Kidney epithelial cell (primary cell): ENCODE data around the gene SH3RF3. TPM values are rescaled to one million over a fixed set of nuclear protein-coding genes. Genes with fewer than 3 reads are reported as not detected.
A peak's percentile ranks its signal among the peaks of the same experiment; 100 is the strongest.

Source experiments
- DNase-seq: peaks from one replicate; pipeline ENCODE4 v3.0.0-alpha.2; 2010; ENCODE audit warnings: low read depth
- H3K27me3 ChIP-seq: 2 replicates; pipeline ENCODE4 v1.6.0; 2011; ENCODE audit warnings: low read length; ENCODE audit not compliant: control insufficient read depth, insufficient read depth
- H3K36me3 ChIP-seq: 2 replicates; pipeline ENCODE4 v1.5.1; 2011; ENCODE audit warnings: low read length; ENCODE audit not compliant: control insufficient read depth, insufficient read depth
- H3K4me3 ChIP-seq: 2 replicates; pipeline ENCODE4 v1.5.1; 2011; ENCODE audit warnings: low read depth, mild to moderate bottlenecking, control low read depth, low read length
- CTCF ChIP-seq: IDR thresholded peaks from 2 replicates; pipeline ENCODE4 v1.5.1; 2011; ENCODE audit warnings: mild to moderate bottlenecking, moderate library complexity, low read length, control low read depth, inconsistent platforms; ENCODE audit not compliant: insufficient read depth, poor library complexity, severe bottlenecking
- total RNA-seq: library from RNA; depleted of rRNA; stranded (reverse); fragments of >200 nt; gene quantifications from 2 replicates; pipeline ENCODE4 v1.2.3, GENCODE V29; 2015

Gene SH3RF3
- total RNA-seq, 1 donor from 2014 or later, result 9.6 TPM

GRCh38 chr2:109333414-109334210 lies 204.6 kb downstream of the SH3RF3 start:
- Histone ChIP-seq H3K4me3 (no peak overlapping the region), H3K27me3 (no peaks in the 10 kb centered on the region), H3K36me3 (no peaks in the 10 kb centered on the region)
- no peak for DNase-seq
- TF ChIP-seq CTCF, result peak; percentile 46

GRCh38 chr2:109335631-109336176 lies 206.7 kb downstream of the SH3RF3 start:
- H3K36me3 ChIP-seq, result no peaks in the 10 kb centered on the region
- H3K4me3 ChIP-seq, result no peak overlapping the region
- no peak for DNase-seq
- TF ChIP-seq CTCF, result no peak
- H3K27me3 ChIP-seq, result no peaks in the 10 kb centered on the region

- no peak overlapping the region for H3K4me3 ChIP-seq
- H3K36me3 ChIP-seq, result no peaks in the 10 kb centered on the region
- no peak for DNase-seq
- no peak for TF ChIP-seq CTCF
- no peaks in the 10 kb centered on the region for H3K27me3 ChIP-seq
Observed at GRCh38 chr2:109336296-109336695, 207.3 kb downstream of the SH3RF3 start.

GRCh38 chr2:109337221-109337620 lies 208.2 kb downstream of the SH3RF3 start:
- no peak for TF ChIP-seq CTCF
- no peaks in the 10 kb centered on the region for H3K36me3 ChIP-seq
- no peak for DNase-seq
- H3K27me3 ChIP-seq, result no peaks in the 10 kb centered on the region
- no peak overlapping the region for H3K4me3 ChIP-seq

- no peak for DNase-seq
- TF ChIP-seq CTCF, result no peak
- Histone ChIP-seq H3K27me3 (no peaks in the 10 kb centered on the region), H3K4me3 (no peak overlapping the region), H3K36me3 (no peaks in the 10 kb centered on the region)
Observed at GRCh38 chr2:109339519-109339966, 210.5 kb downstream of the SH3RF3 start.

- no peak for TF ChIP-seq CTCF
- H3K4me3 ChIP-seq, result no peak overlapping the region
- H3K27me3 ChIP-seq, result no peaks in the 10 kb centered on the region
- no peak for DNase-seq
- no peaks in the 10 kb centered on the region for H3K36me3 ChIP-seq
Observed at GRCh38 chr2:109340381-109340780, 211.4 kb downstream of the SH3RF3 start.
